Effector CD8-positive, alpha-beta T cell (primary cell): Measurements from ENCODE around the gene CR1.
"Not testable (repeated sequence)": the region's sequence is repeated elsewhere in the genome, so short reads cannot be mapped to it uniquely, and the experiment has no call there.

ENCODE experiments used
- DNase-seq: peaks from one replicate; lab custom pipeline; 2025; lab: John Stamatoyannopoulos, UW

Gene CR1

GRCh38 chr1:207589506-207589905 lies 93.5 kb downstream of the CR1 start:
- not testable (repeated sequence) for DNase-seq

GRCh38 chr1:207591205-207591604 lies 95.2 kb downstream of the CR1 start:
- DNase-seq, result not testable (repeated sequence)

- DNase-seq, result not testable (repeated sequence)
These were observed 98.1 kb downstream of the CR1 start for GRCh38 chr1:207594095-207594494.

DNA sequence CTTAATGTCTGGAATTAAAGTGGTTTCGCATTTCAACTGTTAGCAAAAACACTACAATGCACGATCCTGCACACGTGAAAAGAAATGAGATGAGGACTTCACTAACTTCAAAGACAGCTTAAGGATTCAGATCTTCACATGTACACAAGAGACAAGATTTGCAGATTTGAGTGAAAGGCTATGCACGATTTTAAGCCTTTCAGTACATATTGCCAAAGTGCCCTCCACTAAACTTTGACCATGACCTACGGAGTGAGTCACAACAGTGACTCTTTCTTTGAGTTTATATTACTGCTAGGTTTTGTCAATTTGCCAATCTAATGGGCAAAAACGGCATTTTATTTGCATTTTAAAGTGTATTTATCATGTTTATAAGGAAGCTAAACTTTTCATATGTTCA lies 107.8 kb downstream of the CR1 start:
- no peak for DNase-seq

DNA sequence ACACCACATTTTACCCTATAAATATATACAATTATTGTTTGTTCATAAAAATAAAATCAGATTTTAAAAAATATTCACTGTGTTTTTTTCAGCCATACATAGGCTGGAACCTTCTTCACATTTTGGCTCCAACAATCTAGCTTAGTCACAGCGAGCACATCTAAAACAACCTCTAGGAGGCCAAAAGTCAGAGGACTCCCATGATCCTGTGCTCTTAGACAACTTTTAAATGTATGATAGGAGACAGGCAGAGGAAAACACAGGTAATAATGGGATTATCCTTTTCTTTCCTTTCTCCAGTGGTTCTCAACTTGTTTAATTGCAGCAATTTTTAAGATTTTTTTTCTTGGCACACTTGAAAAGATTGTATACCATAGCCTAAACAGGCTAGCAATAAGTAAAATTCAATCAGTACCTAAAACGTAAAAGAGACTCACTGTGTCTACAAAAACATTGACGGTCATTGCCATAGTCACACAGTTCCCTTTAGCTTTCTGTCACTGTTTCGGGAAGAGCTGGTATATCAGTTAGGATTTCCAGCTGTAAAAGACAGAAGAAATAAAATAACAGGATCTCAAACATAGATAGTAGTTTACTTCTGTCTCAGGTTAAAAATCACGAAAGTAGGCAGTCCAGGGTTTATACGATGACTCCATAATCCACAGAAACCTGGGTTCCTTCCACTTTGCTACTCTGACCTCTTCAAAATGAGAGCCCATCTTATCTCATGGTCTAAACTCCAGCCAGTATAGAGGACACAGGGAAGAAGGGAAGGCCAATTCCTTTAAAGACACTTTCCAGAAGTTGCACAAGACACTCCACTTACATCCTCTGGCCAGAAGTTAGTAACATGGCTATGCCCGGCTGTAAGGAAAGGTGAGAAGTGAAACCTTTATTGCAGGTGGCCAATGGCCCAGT lies 109.7 kb downstream of the CR1 start:
- DNase-seq, result no peak

- no peak for DNase-seq
These were observed 110.4 kb downstream of the CR1 start for GRCh38 chr1:207606362-207606755.

DNA sequence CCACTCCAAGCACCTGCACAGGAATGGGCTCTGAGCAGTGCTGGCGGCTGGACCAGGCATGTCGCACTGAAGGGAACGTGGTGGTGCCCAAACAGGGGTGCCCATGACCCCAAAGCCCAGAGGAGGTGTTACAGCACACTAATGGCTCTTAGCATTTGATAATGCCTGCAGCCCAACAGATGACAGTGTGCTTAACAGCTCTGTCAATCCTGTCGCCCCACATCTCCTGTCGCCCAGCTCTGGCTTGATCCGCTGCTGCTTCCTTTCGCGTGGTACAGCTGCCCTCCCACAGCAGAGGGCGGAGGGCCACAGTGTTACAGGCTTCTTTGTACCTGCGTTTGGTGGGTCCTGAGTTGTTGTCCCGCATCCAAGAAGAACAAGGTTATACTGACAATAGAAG lies 116.8 kb downstream of the CR1 start:
- no peak for DNase-seq

DNA sequence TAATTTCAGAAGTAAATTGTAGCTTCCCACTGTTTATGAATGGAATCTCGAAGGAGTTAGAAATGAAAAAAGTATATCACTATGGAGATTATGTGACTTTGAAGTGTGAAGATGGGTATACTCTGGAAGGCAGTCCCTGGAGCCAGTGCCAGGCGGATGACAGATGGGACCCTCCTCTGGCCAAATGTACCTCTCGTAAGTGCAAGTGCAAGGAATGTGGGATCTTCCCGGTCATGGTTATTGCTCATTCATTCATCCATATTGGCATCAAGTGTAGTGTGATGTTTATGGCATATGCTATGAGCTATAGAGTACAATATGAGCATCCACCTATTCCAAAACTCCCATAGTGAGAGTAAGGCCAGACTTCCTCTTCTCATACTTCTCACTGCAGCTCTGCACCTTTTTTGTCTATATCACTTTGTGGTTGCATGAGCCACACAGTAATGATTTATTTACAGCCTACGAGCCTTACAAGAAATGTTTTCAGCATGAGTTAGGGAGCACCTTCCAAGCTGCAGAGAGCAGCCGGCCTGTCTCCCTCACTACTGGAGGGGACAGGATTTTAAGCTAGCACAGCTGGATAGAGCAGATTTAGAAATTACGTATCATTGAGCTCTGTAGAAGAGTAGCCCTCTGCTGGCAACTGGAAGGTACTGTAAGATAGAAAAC lies 124.0 kb downstream of the CR1 start:
- DNase-seq, result no peak

DNA sequence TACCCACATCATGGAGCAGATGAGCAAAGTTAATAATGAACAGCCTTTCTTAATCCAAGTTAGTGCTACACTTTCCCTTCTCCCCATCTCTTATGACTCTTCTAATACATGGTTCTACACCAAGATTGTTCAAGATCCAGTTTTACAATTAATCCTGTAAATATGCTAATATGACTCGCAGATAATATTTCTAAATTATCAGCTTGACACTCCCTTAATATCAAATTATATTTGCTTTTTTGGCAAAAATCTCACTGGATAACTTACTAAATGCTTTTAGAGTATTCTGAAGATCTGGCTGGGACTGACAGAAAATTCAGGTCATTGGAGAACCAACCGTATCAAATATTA lies 124.6 kb downstream of the CR1 start:
- no peak for DNase-seq

DNA sequence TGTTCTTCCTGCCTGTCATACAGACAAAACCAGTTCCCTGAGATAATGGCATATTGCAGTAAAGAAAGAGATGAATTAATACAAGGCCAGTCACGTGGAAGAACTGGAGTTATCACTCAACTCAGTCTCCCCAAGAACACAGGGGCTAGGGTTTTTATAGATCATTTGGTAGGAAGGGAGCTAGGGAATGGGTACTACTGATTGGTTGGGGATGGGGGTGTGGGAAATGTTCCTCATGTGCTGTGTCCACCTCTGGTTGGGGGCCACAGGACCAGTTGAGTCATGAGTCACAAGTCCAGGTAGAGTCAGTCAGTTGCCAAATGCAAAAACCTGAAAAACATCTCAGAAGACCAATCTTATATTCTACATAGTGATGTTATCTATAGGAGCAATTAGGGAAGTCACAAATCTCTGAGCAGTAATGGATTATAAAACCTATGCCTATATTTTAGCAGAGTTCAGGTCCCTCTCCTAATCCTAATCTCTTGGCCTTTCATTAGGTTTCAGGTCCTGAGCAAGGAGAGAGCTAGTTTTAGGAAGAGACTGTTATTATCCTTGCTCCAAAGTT lies 129.6 kb downstream of the CR1 start:
- not testable (repeated sequence) for DNase-seq

GRCh38 chr1:207626972-207627337 lies 131.0 kb downstream of the CR1 start:
- no peak for DNase-seq

- no peak for DNase-seq
These were observed 131.5 kb downstream of the CR1 start for GRCh38 chr1:207627496-207627895.

GRCh38 chr1:207628776-207629175 lies 132.8 kb downstream of the CR1 start:
- DNase-seq, result no peak

- DNase-seq, result no peak
These were observed 135.2 kb downstream of the CR1 start for GRCh38 chr1:207631137-207631536.

DNA sequence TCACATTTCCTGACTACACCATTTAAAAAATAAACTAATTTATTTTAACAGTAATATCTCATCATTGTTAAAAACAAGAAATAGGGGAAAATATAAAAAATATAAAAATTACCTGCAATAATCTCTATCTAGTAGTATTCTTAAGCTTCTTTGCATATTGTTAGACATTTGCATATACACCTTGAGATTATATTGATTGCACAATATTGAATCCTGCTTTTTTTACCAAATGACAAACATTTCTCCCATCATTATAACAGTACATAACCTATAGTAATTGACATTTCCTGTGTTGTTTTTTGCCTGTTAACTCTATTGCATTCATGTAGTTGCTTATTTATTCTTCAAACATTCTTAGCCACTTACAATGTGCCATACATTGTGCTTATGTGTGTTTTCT lies 137.3 kb downstream of the CR1 start:
- no peak for DNase-seq

- not testable (repeated sequence) for DNase-seq
These were observed 137.8 kb downstream of the CR1 start for GRCh38 chr1:207633699-207634289.

DNA sequence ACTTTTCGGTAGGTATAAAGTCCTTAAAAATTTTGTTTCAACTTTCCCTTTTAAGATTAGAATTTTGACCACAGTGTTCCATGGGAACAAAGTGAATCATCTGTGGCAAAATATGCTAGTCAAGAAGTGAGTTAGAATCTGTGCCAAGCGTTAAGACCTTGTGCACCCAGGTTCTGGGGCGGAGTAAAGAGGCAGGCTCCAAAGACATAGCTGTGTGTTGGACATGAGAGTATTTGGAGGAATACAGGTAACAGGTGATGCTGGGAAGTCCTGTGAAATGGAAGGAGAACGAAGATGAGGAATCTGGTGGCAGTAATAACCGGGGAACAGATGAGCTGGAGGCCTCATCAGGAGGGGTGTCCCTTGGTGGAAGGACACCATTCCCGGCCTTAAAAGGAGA lies 138.3 kb downstream of the CR1 start:
- not testable (repeated sequence) for DNase-seq

DNA sequence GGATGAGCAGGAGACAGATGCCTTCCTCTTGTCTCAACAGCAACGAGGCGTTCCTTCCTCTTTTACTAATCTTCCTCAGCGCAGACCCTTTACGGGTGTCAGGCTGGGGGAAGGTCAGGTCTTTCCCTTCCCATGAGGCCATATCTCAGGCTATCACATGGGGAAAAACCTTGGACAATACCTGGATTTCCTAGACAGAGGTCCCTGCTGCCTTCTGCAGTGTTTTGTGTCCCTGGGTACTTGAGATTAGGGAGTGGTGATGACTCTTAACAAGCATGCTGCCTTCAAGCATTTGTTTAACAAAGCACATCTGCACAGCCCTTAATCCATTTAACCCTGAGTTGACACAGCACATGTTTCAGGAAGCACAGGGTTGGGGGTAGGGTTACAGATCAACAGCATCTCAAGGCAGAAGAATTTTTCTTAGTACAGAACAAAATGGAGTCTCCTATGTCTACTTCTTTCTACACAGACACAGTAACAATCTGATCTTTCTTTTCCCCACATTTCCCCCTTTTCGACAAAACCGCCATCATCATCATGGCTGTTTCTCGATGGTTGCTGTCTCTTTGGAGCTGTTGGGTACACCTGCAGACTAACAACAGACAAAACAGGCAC lies 139.7 kb downstream of the CR1 start:
- not testable (repeated sequence) for DNase-seq

DNA sequence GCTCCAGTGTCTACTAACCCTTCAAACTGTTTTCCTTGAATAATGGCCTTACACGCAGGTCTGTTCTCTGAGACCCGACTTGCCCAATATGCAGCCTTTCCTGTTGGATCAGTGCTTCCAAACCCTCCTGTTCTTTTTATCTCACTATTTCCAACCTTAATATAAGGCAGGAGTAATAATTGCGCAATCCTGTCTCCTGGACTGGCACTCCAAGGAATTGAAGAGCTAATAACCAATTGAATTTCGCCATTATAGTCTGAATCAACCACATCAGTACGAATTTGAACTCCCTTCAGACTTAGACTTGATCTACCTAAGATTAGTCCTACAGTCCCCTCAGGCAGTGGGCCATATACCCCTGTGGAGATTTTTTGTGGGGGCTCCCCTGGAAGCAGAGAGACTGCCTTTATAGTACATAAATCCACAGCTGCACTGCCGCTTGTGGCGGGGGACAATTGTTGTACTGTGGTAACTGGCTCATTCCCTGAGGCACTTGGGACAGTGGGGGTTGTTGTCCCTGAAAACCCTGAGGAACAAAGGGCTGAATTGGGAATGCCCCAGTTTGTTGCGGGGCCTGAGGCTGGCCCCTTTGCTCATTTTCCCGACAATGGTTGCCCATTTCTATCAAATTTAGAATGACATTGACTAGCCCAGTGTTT lies 142.7 kb downstream of the CR1 start:
- DNase-seq, result not testable (repeated sequence)

DNA sequence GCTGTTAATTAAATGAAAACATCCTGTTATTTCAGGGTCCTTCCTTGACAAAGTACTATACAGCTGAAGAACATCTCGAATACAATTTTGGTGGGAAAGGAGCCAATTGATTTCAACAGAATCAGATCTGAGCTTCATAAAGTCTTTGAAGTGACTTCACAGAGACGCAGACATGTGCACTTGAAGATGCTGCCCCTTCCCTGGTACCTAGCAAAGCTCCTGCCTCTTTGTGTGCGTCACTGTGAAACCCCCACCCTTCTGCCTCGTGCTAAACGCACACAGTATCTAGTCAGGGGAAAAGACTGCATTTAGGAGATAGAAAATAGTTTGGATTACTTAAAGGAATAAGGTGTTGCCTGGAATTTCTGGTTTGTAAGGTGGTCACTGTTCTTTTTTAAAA lies 143.4 kb downstream of the CR1 start:
- DNase-seq, result not testable (repeated sequence)

GRCh38 chr1:207644166-207644851 lies 148.4 kb downstream of the CR1 start:
- DNase-seq, result no peak
